ENCODE data around the gene DEFB129.
"Not testable (repeated sequence)": the region's sequence is repeated elsewhere in the genome, so short reads cannot be mapped to it uniquely, and the experiment has no call there.

DEFB129 gene, protein sequence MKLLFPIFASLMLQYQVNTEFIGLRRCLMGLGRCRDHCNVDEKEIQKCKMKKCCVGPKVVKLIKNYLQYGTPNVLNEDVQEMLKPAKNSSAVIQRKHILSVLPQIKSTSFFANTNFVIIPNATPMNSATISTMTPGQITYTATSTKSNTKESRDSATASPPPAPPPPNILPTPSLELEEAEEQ

GRCh38 chr20:226958-227357 is at the start of gene DEFB129:
Gene DEFB129, plus strand, starts transcription at chr20:227258. Its CDS starts 31 bp downstream, at chr20:227289.
- DNase-seq = no peak

- no peak for DNase-seq
Observed at GRCh38 chr20:184288-184687, 42.8 kb upstream of the DEFB129 start.

DNA sequence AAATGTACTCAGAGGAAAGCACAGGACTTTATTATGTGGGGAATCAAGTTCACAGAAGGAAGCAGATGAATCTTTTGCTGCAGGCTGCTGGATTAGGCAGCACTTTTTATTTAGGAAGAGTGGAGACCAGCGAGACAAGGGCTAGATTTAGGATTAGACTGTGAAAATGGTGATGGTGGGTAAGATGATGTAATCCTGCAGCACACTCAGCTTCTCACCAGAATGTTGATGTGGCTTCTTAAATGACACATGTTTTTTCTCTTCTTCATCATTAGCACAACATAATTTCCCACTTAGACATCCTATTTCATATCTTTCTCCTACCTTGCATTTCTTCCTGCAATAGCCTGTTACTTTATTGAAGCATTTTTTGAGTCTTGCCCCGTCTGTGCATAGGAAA is 39.3 kb upstream of the DEFB129 start:
- DNase-seq = no peak

DNA sequence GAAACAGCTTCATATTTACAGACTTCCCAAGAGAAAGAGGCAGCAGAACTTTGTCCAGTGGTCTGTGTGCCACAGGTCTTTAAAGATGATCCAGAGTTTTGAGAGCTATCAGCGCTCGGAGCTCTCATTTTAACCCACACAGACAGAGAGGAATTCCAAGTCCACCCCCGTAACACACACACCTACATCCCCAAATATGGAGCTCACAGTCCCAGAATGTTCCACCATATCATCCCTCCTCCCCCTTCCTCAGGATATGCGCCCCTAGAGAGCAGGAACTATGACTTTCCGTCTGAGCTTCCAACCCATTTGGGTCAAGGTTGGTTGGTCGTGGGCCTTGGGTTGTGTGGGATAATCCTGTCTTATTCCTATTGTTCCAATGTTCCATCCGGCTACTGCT is 37.4 kb upstream of the DEFB129 start, which contains the start of gene DEFB128:
Gene DEFB128, minus strand, starts transcription at position 101 of the 400 bp plus-strand sequence. Its CDS starts 88 bp downstream, at position 13.
- DNase-seq = no peak

- DNase-seq = no peak
Observed at GRCh38 chr20:198225-198624, 28.8 kb upstream of the DEFB129 start.

- DNase-seq = no peak
Observed at GRCh38 chr20:199996-200395, 27.1 kb upstream of the DEFB129 start.

- not testable (repeated sequence) for DNase-seq
Observed at GRCh38 chr20:203630-204029, 23.4 kb upstream of the DEFB129 start.

DNA sequence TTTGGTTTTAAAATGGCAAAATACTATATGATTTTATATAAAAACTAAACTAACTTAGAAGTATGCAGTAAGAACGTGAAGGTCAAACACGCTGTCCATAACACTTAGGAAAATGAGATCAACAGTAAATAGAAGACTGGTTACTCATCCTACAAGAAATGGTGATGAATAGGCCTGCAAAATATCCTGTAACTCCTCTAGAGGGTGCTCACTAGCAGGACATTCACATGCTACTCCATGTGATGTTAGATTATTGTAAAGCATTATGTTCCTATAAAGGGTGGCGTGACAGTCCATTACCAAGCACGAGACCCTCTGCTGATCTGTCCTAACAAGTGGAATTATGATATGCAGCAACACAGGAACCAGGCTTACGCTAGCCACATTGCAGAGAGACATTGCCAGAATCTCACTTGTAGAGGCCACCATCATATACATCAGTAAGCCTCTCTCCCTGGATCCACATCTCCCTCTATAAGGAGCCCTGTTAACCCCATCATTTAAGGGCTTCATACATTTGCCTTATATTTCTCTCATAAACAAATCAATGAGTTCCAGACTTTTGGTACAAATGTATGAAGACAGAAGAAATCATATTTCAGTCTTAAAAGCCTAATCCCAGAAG is 18.0 kb upstream of the DEFB129 start:
- peak; percentile 38 for DNase-seq

DNA sequence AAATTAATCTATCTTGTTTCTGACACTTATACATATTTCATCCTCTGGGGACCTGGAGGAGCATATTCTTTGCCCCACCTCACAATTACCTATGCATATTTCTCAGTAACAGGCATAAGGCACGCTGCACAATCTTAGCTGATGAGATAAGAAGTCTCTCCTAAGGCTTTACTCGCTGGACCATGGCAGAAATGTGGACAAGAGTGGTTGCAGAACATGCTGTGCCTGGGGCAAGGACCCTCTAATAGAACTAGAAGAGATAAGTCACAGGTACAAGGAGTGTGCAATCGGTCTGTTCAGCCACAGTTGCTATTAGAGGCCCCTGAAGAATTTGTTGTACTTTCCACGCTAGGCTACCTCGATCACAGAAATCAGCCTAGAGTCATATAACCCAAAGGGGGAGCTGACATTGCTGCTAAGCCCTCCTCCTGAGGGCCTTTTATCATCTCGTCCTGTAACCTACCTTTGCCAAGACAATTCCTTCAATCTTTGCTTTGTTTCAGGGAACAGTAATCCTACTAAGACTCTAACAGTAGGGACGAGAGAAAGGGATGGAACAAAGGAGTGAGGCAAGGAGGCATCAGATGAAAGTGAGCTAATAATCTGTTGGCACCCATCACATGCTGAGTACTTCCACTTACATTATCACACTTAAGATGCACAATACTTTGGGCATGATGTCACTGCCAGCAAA is 16.1 kb upstream of the DEFB129 start:
- no peak for DNase-seq

GRCh38 chr20:214383-214782 is 12.7 kb upstream of the DEFB129 start:
- DNase-seq = no peak

DNA sequence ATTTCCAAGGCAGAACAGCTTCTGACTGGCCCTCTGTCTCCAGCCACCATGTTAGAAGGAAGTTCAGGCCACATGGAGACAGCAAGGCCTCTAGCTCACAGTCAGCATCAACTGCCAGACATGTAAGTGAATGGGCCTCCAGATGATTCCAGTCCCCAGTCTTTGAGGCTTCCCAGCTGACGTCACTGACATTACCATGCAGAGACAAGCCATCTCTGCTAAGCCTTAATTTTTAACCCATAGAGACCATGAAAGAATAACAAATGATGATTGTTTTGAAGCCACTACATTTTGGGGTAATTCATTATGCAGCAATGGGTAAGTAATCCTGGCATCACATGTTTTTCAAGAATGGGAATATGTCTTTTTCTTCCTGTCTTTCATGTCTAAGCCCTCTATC is 11.3 kb upstream of the DEFB129 start:
- DNase-seq = no peak

DNA sequence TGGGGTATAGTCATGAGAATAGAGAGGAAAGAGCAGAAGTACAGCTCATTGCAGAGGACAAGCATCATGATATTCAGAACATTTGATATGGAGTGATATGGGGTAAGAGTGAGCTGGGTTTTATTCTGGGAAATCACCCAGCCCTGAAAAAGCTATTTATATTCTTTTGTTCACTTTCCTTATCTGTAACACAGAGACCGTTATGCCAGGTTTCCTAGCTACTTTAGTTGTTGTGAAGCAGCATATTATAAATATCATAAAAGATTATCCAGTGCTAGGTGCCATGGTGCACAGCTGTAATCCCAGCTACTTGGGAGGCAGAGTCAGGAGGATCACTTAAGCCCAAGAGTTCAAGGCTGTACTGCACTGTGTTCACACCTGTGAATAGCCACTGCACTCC is 9.8 kb upstream of the DEFB129 start:
- no peak for DNase-seq

DNA sequence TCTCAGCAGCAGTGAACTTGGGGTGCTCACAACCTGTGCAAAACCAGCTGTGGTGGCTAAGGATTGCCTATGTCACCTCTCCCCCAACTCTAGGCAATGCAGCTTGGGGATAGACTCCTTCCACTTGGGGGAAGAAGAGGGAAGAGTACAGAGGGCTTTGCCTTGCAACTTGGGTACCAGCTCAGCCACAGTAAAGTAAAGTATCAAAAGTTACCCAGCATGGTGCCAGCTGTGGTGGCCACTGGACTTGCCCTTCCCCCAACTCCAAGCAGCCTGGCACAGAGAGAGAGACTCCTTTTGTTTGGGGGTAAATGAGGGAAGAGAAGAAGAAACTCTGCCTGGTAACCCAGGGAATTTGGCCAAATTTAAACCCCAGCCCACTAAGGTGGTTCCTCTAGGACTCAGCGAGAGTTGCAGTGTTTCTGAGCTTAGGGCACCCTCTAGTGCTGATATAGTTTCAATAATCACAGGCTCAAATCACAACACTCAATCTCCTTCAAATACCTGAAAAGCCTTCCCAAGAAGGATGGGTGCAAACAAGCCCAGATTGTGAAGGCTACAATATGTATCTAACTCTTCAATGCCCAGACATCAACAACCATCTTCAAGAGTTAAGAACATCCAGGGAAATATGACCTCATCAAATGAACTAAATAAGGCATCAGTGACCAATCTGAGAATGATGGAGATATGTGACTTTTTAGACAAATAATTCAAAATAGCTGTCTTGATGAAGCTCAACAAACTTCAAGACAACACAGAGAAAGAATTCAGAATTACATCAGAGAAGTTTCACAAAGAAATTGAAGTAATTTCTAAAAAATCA is 7.6 kb upstream of the DEFB129 start:
- peak; percentile 16 for DNase-seq

DNA sequence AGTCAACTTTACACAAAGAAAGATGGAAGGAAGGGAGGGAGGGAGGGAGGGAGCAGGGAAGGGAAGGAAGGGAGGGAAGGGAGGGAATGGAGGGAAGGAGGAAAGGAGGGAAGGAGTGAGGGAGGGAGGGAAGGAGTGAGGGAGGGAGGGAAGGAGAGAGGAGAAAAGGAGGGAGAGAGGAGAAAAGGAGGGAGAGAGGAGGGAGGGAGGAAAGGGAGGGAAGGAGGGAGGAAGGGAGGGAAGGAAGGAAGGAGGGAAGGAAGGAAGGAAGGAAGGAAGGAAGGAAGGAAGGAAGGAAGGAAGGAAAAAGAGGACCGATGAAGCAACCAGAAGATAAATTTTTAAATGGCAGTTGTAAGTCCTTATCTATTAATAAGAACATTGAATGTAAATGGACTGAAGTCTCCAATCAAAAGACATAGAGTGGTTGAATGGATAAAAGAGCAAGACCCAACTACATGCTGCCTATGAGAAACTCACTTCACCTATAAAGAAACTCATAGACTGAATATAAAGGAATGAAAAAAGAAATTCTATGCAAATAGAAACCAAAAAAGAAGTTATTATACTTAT is 5.7 kb upstream of the DEFB129 start:
- no peak for DNase-seq

- DNase-seq = not testable (repeated sequence)
Observed at GRCh38 chr20:225879-226278, 1.2 kb upstream of the DEFB129 start.

- no peak for DNase-seq
Observed at GRCh38 chr20:227439-228105, 514 bp downstream of the DEFB129 start.

DNA sequence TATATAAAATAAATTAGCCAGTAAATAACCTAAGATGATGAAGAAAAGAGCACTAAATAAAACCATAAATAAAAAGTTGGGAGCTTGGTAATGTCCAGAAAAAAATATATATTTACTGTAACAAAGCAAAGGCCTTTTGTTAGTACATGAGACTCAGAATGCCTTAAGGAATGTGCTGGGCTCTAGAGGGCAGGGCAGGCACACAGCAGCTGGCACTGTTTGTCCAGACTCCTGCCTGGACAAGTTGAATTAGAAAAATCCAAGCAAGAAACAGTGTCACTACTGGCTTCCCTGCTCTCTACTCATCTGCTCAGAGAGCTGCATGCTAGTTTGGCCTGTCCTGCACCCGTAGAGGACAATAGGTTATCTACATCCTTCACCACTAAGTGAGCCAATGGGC is 8.8 kb downstream of the DEFB129 start:
- DNase-seq = no peak

DNA sequence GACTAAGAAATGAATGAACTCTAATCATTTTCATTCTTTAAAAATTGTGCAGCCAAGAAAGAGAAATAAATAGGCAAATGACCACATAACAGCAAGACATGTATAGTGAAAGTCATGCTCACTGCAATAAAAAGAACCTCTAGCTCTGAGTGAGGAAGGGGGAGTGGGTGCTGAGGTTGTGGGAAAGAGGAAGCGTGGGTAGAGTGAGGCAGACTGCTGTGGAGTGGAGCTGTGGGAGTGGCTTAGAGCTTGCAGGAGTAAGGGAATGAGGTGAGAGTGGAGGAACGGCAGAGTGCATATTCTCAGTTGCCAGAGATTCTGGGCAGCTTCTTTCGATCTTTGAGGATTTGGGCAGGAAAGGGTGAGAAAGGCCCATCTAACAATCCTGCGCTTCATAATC is 10.4 kb downstream of the DEFB129 start:
- DNase-seq = no peak

DNA sequence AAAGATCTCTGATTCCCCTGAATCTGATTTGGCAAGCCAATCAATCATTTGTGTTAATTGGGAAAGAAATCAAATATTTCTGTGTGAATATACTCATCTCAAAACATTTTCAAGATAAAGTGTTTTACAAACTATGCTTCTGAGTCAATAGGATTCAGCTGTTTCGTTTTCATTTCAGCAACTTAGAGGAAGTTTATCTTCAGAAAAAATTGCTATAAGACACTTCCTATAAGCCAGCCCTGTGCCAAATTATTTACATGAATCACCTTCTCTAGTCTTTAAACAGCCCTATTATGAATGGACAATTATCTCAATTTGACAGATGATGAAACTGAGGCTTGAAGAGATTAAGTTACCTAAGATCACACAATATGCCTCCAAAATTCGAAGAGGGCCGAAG is 10.9 kb downstream of the DEFB129 start:
- DNase-seq = no peak

DNA sequence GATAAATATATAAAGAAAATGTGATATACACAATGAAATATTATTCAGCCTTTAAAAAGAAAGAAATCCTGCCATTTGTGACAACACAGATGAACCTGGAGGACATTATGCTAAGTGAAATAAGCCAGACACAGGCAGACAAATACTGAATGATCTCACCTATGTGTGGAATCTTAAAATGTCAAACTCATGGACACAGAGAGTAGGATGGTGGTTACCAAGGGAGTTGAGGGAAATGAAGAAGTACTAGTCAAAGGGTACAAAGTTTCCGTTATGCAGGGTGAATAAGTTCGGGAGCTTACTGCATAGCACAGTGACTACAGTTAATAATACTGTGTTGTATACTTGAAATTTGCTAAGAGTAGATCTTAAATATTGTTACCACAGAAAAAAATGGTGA is 15.8 kb downstream of the DEFB129 start:
- no peak for DNase-seq

DNA sequence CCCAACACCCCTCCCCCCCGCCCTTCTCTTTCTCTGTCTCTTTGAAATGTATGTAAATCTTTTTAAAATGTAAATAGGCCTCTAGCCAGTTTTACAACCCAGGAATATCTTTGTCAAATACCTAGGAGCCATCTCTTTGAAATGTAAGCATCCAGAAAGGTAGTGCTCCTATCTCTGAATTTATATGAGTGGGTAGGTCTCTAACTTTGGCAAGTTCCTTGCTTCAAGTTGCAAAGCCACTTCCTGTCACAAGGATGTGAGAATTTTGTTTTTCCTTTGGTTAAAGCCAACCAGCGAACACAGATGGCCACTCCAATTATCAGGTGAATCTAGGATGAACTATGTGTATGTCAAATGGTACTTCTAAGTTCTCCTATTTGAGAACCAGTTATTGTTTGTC is 24.3 kb downstream of the DEFB129 start:
- no peak for DNase-seq

GRCh38 chr20:252801-253200 is 25.7 kb downstream of the DEFB129 start:
- no peak for DNase-seq

Data from NCI-H446 treated with DMSO at 0.1 percent for 48 hours (cell line).